GM18909 (cell line): ENCODE measurements around the gene LARP4B.

ENCODE experiments used
- ATAC-seq: cut with Tn5 transposase; IDR thresholded peaks from one replicate; pipeline ENCODE4 v1.9.1; 2021; ENCODE audit warnings: mild to moderate bottlenecking; ENCODE audit not compliant: unreplicated experiment, poor library complexity

LARP4B gene

GRCh38 chr10:814536-815302 lies 116.8 kb downstream of the LARP4B start:
- no peak for ATAC-seq

- ATAC-seq, result no peak
Measured at GRCh38 chr10:813286-813685, 118.2 kb downstream of the LARP4B start.

GRCh38 chr10:812787-813186 lies 118.7 kb downstream of the LARP4B start:
- no peak for ATAC-seq

GRCh38 chr10:811379-812175 lies 119.9 kb downstream of the LARP4B start:
- no peak for ATAC-seq

- no peak for ATAC-seq
Measured at GRCh38 chr10:810351-810846, 121.1 kb downstream of the LARP4B start.

GRCh38 chr10:809671-810350 lies 121.7 kb downstream of the LARP4B start:
- ATAC-seq, result no peak

GRCh38 chr10:807958-808353 lies 123.5 kb downstream of the LARP4B start:
- ATAC-seq, result no peak

GRCh38 chr10:807163-807957 lies 124.1 kb downstream of the LARP4B start:
- ATAC-seq, result no peak

GRCh38 chr10:806451-807162 lies 124.9 kb downstream of the LARP4B start:
- ATAC-seq, result no peak

- ATAC-seq, result no peak
Measured at GRCh38 chr10:805620-806305, 125.7 kb downstream of the LARP4B start.

- ATAC-seq, result no peak
Measured at GRCh38 chr10:804787-805619, 126.5 kb downstream of the LARP4B start.

- no peak for ATAC-seq
Measured at GRCh38 chr10:804191-804781, 127.2 kb downstream of the LARP4B start.

GRCh38 chr10:803041-803741 lies 128.3 kb downstream of the LARP4B start:
- ATAC-seq, result no peak

GRCh38 chr10:802506-802905 lies 129.0 kb downstream of the LARP4B start:
- no peak for ATAC-seq

- no peak for ATAC-seq
Measured at GRCh38 chr10:797179-797578, 134.3 kb downstream of the LARP4B start.

GRCh38 chr10:796233-796632 lies 135.3 kb downstream of the LARP4B start:
- no peak for ATAC-seq

GRCh38 chr10:794382-794956 lies 137.0 kb downstream of the LARP4B start:
- ATAC-seq, result no peak
